Endothelial cell of hepatic sinusoid (primary cell): ENCODE measurements around the gene PTBP1.
"Not testable (repeated sequence)": the region's sequence is repeated elsewhere in the genome, so short reads cannot be mapped to it uniquely, and the experiment has no call there.

Experiments used
- in situ Hi-C: cut with HindIII; loops from 2 replicates; pipeline ENCODE4 v1.10.0; 2017; ENCODE audit warnings: low sequenced_read_pairs

PTBP1 gene

DNA sequence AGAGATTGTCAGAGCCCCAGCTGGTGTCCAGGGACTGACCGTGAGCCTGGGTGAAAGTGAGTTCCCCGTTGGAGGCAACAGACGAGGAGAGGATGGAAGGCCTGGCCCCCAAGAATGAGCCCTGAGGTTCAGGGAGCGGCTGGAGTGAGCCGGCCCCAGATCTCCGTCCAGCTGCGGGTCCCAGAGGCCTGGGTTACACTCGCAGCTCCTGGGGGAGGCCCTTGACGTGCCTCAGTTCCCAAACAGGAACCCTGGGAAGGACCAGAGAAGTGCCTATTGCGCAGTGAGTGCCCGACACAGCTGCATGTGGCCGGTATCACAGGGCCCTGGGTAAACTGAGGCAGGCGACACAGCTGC is 53.7 kb downstream of the PTBP1 start:
- in situ Hi-C loops, result no loop called here

DNA sequence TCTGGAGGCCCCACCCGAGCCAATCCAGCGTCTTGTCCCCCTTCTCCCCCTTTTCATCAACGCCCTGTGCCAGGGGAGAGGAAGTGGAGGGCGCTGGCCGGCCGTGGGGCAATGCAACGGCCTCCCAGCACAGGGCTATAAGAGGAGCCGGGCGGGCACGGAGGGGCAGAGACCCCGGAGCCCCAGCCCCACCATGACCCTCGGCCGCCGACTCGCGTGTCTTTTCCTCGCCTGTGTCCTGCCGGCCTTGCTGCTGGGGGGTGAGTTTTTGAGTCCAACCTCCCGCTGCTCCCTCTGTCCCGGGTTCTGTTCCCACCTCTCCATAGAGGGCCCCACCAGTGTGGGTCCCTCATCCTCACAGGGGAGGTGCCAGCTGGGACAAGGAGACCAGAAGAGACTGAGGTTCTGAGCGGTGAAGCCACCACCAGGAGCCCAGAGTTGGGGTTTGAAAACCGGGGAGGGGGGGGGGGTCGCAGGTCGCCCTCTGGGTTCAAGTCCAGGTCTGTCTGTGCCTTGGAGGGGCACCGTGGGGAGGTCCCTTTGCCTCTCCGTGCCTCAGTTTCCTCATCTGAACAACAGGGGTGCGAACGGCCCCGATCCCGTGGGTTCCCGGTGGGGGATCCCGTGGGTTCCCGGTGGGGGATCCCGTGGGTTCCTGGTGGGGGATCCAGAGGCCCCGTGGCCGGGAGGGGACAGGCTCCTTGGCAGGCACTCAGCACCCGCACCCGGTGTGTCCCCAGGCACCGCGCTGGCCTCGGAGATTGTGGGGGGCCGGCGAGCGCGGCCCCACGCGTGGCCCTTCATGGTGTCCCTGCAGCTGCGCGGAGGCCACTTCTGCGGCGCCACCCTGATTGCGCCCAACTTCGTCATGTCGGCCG is 55.1 kb downstream of the PTBP1 start, which contains the start of gene ELANE:
Gene ELANE (plus strand): TSS at position 168 of the 878 bp plus-strand sequence. CDS start 26 bp downstream, at position 194.
- in situ Hi-C loops, result no loop called here

DNA sequence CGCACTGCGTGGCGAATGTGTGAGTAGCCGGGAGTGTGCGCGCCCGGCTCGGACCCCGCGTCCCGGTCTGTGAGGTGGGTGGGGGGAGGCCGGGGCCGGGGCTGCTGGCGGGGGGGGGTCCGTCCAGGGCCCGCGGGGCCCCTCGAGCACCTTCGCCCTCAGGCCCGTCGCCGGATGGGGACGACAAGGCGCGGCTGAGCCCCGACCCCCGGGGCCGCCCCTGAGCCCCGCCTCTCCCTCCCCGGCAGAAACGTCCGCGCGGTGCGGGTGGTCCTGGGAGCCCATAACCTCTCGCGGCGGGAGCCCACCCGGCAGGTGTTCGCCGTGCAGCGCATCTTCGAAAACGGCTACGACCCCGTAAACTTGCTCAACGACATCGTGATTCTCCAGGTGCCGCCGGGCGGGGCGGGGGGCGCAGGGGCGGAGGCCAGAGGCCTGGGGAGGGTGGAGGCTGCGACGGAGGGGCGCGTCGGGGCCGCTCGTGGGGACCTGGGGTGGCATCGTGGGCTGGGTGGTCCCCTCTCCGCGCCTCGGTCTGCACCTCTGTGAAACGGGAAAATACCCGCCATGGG is 55.8 kb downstream of the PTBP1 start:
- in situ Hi-C loops, result no loop called here

DNA sequence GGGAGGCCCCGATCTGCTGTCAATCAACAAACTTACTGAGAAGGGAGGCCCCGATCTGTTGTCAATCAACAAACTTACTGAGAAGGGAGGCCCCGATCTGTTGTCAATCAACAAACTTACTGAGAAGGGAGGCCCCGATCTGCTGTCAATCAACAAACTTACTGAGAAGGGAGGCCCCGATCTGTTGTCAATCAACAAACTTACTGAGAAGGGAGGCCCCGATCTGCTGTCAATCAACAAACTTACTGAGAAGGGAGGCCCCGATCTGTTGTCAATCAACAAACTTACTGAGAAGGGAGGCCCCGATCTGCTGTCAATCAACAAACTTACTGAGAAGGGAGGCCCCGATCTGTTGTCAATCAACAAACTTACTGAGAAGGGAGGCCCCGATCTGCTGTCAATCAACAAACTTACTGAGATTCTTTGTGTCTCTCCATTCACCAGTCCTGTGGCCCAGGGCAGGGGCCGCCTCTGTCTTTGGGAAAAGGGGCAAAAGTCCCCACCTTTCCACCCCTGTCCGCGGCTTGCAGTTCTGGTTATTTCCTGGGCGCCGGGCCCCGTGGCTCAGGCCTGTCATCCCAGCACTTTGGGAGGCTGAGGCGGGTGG is 56.5 kb downstream of the PTBP1 start:
- in situ Hi-C loops, result not testable (repeated sequence)

DNA sequence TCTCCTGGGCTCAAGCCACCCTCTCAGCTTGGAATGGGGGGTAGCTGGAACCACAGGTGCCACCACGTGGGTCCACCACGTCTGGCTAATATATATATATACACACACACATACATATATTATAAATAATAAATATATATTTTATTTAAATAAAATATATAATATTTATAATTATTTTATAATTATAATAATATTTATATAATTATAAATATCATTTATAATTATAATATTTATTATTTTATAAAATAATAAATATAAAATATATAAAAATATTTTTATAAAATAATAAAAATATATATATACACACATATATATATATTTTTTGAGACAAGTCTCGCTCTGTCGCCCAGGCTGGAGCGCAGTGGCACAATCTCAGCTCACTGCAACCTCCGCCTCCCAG is 57.3 kb downstream of the PTBP1 start:
- in situ Hi-C loops, result no loop called here

DNA sequence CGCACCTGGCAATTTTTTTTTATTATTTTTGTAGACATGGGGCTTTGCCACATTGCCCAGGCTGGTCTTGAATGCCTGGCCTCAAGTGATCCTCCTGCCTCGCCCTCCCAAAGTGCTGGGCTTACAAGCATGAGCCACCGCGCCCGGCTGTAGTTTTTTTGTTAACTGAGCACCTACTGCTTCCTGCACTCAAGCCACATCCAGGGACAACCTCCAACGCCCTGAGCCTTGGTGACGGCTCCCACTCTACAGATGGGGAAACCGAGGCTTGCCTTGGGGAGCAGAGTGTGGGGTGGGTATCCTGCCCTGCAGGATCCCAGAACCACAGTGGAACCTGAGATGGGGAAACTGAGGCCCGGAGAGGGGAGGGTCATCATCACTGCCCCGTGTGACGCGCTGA is 57.9 kb downstream of the PTBP1 start:
- in situ Hi-C loops, result no loop called here

DNA sequence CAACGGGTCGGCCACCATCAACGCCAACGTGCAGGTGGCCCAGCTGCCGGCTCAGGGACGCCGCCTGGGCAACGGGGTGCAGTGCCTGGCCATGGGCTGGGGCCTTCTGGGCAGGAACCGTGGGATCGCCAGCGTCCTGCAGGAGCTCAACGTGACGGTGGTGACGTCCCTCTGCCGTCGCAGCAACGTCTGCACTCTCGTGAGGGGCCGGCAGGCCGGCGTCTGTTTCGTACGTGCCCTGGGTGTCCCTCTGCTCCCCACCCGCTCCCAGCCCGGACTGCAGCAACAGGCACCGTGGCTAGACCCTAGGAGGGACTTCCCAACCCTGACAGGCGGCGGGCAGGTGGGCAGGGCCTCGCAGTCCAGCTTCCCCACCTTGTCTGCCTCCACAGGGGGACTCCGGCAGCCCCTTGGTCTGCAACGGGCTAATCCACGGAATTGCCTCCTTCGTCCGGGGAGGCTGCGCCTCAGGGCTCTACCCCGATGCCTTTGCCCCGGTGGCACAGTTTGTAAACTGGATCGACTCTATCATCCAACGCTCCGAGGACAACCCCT is 58.4 kb downstream of the PTBP1 start:
- in situ Hi-C loops, result no loop called here

DNA sequence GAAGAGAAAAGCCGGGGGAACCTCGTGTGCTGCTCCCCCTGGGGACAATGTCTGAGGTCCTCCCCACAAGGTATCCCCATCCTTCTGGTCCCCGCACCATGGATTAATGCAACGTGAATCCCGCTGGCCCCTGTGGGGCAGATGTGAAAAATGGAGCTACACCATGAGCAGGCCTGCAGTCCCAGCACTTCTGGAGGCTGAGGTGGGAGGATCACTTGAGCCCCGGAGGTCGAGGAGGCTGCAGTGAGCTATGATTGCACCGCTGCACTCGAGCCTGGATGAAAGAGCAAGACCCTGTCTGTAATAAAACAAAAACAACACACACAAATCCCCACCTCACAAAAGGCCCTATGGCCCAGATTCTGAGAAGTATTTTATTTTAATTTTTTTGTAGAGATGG is 61.0 kb downstream of the PTBP1 start:
- in situ Hi-C loops, result no loop called here

DNA sequence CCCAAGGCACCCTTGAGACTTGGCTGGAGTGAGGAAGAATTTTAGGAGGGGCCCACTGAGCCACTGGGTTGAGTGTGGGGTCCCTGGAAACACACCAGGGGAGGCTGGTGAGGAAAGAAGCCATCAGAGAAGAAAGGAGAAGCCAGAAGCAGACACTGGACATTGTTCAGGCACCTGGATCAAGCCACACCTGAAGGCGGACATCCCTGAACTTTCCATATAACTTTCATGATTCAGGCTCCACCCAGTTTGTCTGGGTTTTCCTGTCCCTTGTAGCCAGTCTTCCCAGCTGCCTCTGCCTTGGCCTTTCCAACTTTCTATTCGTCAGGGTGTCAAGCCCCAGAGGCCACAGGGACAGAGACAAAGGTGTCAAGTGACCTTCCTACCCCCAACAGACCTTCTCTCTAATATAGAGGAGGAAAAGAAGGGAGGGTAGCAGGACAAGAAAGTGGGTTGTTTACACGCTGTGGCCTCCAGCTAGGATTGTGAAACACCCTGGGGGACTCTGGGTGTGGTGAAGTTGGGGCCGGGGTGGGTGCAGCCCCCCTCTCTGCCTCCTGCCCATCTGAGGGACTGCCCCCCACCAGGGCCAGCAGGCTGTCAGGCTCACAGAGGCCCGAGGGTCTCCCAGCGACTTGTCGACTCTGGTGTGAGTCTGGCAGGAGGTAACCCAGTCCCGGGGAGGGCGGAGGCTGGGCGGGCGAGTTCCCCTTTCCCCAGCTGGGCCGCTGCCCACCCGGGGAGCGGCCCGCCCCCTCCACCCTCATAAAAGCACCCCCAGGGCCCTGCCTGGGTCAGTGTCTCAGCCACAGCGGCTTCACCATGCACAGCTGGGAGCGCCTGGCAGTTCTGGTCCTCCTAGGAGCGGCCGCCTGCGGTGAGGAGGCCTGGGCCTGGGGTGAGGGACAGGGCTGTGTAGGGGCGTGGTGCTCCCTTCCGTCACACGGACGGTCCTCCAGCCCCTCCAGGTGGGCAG is 61.9 kb downstream of the PTBP1 start, which contains the start of gene CFD:
Gene CFD (plus strand): TSS at position 797 of the 976 bp plus-strand sequence. CDS start 26 bp downstream, at position 823.
- in situ Hi-C loops, result no loop called here

DNA sequence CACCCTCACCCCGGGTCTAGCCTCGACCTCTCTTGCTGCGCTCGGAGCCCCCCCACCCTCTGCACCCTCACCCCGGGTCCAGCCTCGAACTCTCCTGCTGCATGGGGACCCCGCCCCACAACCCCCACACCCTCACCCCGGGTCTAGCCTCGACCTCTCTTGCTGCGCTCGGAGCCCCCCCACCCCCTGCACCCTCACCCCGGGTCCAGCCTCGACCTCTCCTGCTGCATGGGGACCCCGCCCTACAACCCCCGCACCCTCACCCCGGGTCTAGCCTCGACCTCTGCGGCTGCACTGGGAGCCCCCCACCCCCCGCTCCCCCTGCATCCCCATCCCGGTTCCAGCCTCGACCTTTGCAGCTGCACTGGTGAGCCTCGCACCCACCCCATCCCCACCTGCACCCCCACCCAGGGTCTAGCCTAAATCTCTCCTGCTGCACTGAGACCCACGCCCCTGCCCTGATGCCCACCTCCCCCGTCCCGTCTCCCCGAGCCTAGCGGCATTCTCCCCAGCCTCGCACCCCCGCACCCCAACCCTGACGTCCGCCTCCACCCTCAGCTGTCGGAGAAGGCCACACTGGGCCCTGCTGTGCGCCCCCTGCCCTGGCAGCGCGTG is 64.0 kb downstream of the PTBP1 start:
- in situ Hi-C loops, result no loop called here
